GM12875 (cell line): ENCODE data around the gene PLAGL2.

Experiments
- H3K4me3 ChIP-seq: one replicate; pipeline ENCODE4 v1.5.1; 2011; ENCODE audit warnings: low read depth, low read length, control low read depth
- TF ChIP-seq, protein P1 (sequence below): IDR thresholded peaks from 2 replicates; pipeline ENCODE4 v1.5.1; 2011; ENCODE audit warnings: low read depth, mild to moderate bottlenecking, control low read depth, inconsistent platforms, low read length, moderate library complexity, borderline replicate concordance; ENCODE audit not compliant: insufficient read depth

The PLAGL2 gene

DNA sequence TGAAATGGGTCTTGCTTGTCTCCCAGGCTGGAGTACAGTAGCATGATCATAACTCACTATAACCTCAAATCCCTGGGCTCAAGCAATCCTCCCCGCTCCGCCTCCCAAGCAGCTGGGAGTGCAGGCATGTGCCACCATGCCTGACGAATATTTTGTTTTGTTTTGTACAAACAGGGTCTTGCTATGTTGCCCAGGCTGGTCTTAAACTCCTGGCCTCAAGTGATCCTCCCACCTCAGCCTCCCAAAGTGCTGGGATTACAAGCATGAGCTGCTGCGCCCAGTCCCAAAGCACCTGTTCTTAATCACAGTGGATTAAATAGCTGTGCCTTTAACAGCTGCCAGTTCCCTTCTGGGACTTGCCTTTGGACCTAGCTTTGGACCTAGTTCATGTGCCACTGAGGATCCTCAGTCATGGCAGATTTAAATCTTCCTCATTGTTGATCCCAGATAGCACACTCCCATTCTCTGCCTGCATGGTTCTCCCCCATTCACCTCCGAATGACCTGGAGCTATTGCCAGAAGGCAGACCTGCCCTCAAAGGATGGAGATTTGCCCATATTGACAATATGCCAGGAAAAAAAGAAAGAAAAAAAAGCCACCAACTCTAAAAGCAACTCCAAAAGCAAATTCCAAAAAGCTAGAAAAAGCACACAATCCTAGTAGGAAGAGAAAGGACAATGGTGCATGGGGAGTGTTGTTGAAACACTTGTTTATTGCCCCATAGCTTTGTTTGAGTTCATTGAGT lies 10.8 kb upstream of the PLAGL2 start:
- TF ChIP-seq, protein P1, sequence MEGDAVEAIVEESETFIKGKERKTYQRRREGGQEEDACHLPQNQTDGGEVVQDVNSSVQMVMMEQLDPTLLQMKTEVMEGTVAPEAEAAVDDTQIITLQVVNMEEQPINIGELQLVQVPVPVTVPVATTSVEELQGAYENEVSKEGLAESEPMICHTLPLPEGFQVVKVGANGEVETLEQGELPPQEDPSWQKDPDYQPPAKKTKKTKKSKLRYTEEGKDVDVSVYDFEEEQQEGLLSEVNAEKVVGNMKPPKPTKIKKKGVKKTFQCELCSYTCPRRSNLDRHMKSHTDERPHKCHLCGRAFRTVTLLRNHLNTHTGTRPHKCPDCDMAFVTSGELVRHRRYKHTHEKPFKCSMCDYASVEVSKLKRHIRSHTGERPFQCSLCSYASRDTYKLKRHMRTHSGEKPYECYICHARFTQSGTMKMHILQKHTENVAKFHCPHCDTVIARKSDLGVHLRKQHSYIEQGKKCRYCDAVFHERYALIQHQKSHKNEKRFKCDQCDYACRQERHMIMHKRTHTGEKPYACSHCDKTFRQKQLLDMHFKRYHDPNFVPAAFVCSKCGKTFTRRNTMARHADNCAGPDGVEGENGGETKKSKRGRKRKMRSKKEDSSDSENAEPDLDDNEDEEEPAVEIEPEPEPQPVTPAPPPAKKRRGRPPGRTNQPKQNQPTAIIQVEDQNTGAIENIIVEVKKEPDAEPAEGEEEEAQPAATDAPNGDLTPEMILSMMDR, result no peak
- no peak overlapping the region for H3K4me3 ChIP-seq

DNA sequence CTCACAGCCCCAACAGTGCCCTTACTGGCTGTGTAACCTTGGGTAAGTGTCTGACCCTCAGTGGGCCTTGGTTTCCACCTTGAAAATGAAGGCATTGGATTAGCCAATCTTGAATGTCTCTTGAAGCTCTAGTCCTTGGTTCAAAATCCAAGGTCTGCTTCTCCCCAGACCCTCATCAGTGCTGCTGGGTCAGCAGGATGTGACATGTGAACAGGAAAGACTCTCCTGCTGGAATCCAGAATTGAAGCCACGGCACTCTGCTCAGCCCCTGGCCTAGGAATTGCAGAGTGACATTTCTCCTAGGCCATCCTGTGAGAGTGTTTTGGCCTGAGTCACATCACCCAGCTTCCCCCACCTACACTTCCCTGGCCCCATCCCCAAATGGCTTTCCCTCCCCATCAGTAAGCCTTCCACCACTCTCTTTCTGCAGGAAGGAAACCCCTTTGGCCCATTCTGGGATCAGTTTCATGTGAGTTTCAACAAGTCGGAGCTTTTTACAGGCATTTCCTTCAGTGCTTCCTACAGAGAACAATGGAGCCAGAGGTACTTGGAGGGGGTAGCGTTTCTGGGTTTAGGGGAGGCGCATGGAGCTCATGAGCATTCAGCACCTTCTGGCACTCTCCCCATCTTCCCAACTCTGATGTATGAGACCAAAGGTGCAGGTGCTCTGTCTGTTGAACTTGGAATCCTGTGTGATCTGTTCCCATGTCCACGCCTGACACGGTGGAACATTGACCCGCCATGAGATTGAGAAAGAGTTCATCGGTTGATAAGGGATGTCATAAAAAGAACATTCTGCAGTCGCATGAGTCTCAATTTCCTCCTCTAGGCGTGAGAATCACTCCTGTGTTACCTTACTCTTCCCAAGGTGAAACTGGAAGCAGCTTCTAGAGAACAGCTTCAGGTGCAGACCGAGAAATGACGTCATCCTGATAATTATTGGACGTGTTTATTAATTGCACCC lies 8.9 kb upstream of the PLAGL2 start:
- TF ChIP-seq, protein P1, result no peak
- no peak overlapping the region for H3K4me3 ChIP-seq

DNA sequence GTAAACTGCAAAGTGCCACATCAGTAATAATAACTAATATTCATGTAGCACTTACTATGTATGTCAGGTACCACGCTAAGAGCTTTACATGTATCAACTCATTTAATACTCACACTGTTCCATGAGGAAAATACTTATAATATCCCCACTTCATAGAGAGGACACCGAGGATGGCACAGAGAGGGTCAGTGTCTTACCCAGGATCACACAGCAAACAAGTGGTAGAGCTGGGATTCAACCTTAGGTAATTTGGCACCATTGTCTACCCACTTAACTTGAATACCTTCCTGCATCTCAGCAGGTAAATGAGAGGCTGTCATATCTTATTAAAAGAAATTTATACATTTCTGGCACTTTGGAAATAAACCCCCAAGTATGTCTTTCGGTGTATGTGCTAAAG lies 8.2 kb upstream of the PLAGL2 start:
- no peak overlapping the region for H3K4me3 ChIP-seq
- TF ChIP-seq, protein P1, result no peak

DNA sequence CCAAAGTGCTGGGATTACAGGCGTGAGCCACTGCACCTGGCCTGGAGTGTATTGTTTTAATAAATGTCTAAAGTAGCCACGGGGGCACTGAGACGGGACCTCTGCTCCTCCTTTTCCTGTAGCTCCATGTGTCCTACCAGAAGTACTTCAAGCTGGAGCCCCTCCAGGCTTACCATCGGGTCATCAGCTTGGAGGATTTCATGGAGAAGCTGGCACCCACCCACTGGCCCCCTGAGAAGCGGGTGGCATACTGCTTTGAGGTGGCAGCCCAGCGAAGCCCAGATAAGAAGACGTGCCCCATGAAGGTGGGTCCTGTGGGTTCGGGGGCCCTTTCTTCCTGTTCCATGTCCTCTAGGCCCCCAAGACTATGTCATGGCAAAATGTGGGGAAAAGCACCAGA lies 7.6 kb upstream of the PLAGL2 start:
- H3K4me3 ChIP-seq, result no peak overlapping the region
- TF ChIP-seq, protein P1, result no peak

DNA sequence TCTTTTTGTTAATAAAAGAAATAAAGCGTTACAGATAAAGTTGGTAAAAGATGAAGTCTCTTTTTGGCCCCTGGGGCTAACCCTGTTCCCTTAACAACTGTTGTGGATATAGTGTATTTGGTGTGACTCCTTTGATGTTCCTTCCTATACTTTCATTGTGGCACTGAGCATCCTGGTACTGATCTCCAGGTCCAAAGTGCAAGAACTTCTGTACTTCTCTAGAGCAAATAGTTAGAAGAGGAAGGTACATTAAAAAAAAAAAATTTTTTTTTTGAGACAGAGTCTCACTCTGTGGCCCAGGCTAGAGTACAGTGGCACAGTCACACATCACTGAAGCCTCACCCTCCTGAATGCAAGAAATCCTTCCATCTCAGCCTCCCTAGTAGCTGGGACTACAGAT lies 6.3 kb upstream of the PLAGL2 start:
- no peak overlapping the region for H3K4me3 ChIP-seq
- TF ChIP-seq, protein P1, result no peak

DNA sequence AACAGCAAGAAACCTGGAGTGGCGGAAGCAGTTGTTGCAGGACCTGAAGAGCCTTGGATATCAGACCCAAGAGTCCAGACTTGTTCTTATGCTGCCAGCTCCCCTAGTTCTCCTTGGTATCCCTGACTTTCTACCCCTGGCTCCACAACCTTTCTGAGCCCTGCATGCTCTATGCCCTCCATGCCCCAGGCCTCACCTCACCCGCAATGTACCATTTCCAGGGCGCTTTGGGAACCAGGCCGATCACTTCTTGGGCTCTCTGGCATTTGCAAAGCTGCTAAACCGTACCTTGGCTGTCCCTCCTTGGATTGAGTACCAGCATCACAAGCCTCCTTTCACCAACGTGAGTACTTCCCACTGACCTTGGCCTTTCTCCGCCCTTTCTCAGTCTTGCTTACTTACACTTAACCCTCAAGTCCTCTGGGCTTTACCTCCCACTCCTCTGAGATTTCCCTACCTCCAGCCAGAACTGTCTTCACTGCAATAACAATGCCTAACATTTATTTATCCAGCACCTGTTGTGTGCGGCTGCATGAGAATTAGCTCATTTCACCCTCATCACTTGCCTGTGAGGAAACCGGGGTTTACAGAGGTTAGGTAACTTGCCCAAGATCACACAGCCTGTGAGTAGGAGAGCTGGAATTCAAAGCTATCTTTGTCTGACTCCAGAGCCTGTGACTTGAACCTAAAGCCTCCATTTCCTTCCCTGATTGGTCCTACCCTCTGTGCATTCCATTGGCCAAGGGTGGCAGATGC lies 2.5 kb upstream of the PLAGL2 start:
- TF ChIP-seq, protein P1, result no peak
- H3K4me3 ChIP-seq, result no peak overlapping the region
